Smooth muscle cell of the umbilical artery (primary cell): ENCODE data around the gene RACK1. TPM values are rescaled to one million over a fixed set of nuclear protein-coding genes. Genes with fewer than 3 reads are reported as not detected.

Experiments
- total RNA-seq: library from RNA; depleted of rRNA; stranded (reverse); fragments of >200 nt; gene quantifications from 2 replicates; pipeline ENCODE4 v1.2.3, GENCODE V29; 2014

RACK1 gene
- 2,845 and 3,221 TPM in 2 replicates for total RNA-seq

DNA sequence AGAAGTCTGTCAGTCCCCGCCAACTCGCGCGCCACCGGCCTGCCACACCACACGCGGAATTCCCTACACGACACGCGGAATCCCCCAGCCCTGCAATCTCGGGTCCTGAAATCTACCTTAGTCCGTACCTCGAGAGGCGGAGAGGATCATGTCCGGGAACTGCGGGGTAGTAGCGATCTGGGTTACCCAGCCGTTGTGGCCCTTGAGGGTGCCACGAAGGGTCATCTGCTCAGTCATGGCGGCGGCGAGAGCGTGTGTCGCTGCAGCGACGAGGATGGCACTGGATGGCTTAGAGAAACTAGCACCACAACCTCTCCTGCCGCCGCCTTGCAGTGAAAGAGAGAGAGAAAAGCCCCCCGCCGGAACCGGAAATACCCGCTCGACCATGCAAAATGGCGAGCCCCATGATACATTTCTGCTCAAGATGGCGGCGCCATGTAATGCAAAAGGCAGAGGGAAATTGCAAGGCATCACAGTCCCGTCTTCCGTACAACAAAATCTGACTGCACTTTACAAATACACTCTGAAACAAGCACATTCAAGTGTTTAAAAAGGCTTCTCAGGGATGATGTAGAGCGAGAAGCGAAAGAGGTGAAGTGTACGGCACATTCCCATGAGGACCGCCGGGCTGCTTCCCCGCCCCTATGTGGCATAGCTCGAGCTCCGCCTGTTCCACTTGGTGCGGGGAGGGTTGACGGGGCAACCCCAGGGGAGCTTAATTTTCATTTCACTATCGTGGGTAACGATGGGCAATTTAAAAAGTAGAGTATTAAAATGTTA lies at the start of gene RACK1:
Gene RACK1 (minus strand): TSS at position 343 of the 780 bp plus-strand sequence. CDS start 106 bp downstream, at position 237.

DNA sequence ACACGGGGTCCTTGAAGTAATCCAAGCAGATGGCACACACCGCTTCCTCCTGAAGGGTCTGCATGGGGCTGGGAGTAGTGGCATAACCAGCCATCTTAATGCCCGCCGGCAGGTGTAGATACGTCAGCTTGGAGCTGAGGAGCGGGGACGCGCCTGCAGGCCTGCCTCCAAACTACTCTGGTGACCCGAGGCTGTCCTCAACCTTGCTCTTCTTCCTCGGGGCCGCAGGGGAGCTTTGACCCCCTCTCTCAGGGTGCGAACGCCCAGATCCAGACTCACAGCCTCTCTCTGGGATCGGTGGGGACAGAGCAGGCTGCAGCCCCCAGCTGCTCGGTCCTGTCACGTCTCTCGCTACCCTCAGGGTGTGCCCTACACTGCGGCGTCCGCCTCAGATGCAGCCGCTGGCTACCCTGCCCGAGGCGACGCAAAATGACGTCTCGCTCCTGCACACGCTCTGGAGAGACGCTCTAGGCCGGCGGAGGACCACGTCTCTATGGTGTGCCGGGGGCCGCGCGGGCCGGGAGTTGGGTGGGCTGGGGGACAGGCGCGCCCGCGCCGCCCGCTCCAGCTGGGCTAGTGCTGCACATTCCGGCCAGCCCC lies 17.1 kb upstream of the RACK1 start, which contains the start of gene TRIM52:
Gene TRIM52 (minus strand): TSS at position 424 of the 600 bp plus-strand sequence. CDS start 330 bp downstream, at position 94.

DNA sequence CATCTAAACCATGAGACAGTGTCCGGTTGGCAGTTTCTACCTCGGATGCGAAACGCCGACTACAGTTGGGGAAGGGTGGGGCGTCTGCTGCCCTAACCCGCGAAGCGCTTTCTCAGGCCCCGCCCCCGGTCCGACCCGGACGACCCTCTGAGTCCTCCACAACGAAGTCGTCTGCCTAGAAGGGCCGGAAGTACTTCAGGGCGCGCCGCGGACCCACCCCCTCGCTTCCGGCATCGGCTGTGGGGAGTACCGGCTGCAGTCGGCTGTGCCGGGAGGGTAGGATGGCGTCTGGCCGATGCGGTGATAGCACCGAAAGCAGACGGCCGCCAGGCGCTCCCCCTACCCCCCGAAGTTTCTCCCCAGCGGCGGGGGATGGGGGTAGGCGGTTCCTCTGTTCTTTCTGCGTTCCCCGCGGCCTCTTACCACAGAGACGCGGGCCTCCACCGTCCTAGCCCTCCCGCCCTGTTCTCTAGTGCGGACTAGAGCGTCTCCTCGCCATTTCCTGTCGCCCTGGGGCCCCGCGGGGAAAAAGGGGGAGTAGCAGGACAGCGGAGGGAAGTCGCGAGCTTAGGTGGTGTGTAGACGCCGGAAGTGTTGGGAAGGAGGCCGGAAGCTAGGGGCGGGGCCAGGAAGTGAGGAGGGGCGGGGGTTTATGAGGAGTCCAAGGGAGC lies 20.5 kb downstream of the RACK1 start, which contains the start of gene TRIM41:
Gene TRIM41 (plus strand): TSS at position 224 of the 671 bp plus-strand sequence. CDS start 719 bp downstream, outside the sequence.

DNA sequence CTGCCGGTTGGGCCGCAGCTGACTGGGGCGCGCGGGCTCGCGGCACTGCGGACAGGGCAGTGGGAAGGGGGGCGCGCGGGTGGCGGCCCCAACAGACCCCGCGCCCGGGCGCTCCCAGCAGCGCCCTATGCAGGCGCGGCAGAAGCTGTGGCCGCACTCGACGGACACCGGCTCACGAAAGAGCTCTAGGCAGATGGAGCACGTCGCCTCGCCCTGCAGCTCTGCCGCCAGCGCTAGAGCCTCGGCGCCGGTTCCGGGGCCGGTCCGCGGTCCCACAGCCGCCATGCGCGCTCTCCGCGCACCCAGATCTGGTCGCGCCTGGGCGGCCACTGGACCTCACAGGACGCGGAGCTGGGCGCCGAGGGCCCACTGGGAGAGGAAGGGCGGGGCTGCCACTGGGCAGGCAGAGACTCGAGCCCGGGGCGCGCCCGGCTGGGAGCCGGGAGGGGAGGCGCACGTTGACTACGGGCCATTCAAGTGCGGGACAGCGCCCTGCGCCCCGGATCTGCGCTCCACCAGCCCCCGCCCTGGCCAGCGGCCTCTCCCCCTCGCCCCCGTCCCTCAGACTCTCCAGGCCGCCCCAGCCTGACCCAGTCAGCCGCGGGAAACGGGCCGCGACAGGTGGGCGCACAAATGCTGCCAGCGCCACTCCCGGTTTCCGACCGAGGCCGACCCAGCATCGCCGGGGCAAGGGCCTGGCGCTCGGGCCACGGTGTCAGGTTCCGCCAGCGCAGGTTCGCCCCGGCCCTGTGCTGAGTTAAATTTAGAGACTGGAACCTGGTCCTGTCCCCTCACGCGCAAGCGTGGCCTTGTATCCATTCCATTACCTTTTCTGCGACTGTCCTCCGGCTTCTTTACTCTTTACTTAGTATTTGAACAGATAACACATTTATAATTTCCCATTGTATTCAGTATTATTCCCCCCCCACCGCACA lies 38.6 kb downstream of the RACK1 start, which contains the start of gene TRIM7:
Gene TRIM7 (minus strand): TSS at position 371 of the 935 bp plus-strand sequence. CDS start 86 bp downstream, at position 285.

Other genes starting within 250 kb of the RACK1 start
- gene BTNL9, start 203.6 kb downstream of the RACK1 start, total RNA-seq = not detected in 2 replicates
- gene OR2V1, start 112.7 kb downstream of the RACK1 start, total RNA-seq = not detected in 2 replicates
- not detected in 2 replicates for gene OR2V2, start 96.3 kb downstream of the RACK1 start, total RNA-seq
- 0.30 and 0.69 TPM in 2 replicates for gene TRIM7, start 38.7 kb downstream of the RACK1 start, total RNA-seq
- gene TRIM41, start 20.6 kb downstream of the RACK1 start, total RNA-seq = 11.9 and 12.9 TPM in 2 replicates
- gene TRIM52, start 17.2 kb upstream of the RACK1 start, total RNA-seq = 7.4 and 12.1 TPM in 2 replicates
- gene OR4F3, start 123.4 kb upstream of the RACK1 start, total RNA-seq = not detected in 2 replicates